ENCODE data around the gene PYGL. TPM values are rescaled to one million over a fixed set of nuclear protein-coding genes. Genes with fewer than 3 reads are reported as not detected.

PYGL gene
- total RNA-seq, 1 experiment from 2014 or later, result 75.6 TPM

GRCh38 chr14:50929506-50929905, 14.8 kb downstream of the PYGL start:
- no TSS peak for BruUV-seq (replicated peaks)

GRCh38 chr14:50928002-50928635, 16.2 kb downstream of the PYGL start:
- no peaks in the 10 kb centered on the region for H3K9me3 ChIP-seq (ENCODE audit: insufficient read depth, low read depth)
- BruUV-seq (replicated peaks), result no TSS peak
- no peaks in the 10 kb centered on the region for H3K4me1 ChIP-seq (replicated peaks; ENCODE audit: insufficient read depth)
- no peak for DNase-seq
- no peak overlapping the region for H3K4me3 ChIP-seq
- CTCF ChIA-PET, result no interaction called here
- H3K79me2 ChIP-seq (ENCODE audit: low read depth), result no peaks in the 10 kb centered on the region
- no peak overlapping the region for H3K27ac ChIP-seq
- H2AFZ ChIP-seq, result no peak overlapping the region
- POLR2A ChIA-PET (ENCODE audit: unreplicated experiment), result no interaction called here
- intact Hi-C loops (cut with micrococcal nuclease; ENCODE audit: unreplicated experiment), result no loop called here
- no peaks in the 10 kb centered on the region for H4K20me1 ChIP-seq (ENCODE audit: insufficient read depth)
- no peak for TF ChIP-seq EZH2 (IDR thresholded peaks at IDR 0.05; ENCODE audit: low read depth)
- TF ChIP-seq, protein P1, sequence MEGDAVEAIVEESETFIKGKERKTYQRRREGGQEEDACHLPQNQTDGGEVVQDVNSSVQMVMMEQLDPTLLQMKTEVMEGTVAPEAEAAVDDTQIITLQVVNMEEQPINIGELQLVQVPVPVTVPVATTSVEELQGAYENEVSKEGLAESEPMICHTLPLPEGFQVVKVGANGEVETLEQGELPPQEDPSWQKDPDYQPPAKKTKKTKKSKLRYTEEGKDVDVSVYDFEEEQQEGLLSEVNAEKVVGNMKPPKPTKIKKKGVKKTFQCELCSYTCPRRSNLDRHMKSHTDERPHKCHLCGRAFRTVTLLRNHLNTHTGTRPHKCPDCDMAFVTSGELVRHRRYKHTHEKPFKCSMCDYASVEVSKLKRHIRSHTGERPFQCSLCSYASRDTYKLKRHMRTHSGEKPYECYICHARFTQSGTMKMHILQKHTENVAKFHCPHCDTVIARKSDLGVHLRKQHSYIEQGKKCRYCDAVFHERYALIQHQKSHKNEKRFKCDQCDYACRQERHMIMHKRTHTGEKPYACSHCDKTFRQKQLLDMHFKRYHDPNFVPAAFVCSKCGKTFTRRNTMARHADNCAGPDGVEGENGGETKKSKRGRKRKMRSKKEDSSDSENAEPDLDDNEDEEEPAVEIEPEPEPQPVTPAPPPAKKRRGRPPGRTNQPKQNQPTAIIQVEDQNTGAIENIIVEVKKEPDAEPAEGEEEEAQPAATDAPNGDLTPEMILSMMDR (conservative IDR thresholded peaks at IDR 0.05), result no peak
- H3F3A ChIP-seq (ENCODE audit: insufficient read depth, low read depth), result peaks cover 3% of the 10 kb centered on the region; the same call in 1 of the 2 replicates
- no peaks in the 10 kb centered on the region for H3K9me2 ChIP-seq (ENCODE audit: insufficient read depth)
- H3K4me2 ChIP-seq, result no peak overlapping the region
- no peaks in the 10 kb centered on the region for H3K27me3 ChIP-seq (ENCODE audit: insufficient read depth, low read depth)
- peaks cover 21% of the 10 kb centered on the region; the same call in 1 of the 2 replicates for H3K36me3 ChIP-seq (ENCODE audit: low read depth)

More at GRCh38 chr14:50929506-50929905, 14.8 kb downstream of the PYGL start:
- DNase-seq, result no peak
- ChIA-PET CTCF (no interaction called here), POLR2A (ENCODE audit: unreplicated experiment) (no interaction called here)
- Histone ChIP-seq H3K9me3 (ENCODE audit: insufficient read depth, low read depth) (no peaks in the 10 kb centered on the region), H3K4me1 (replicated peaks; ENCODE audit: insufficient read depth) (no peaks in the 10 kb centered on the region), H4K20me1 (ENCODE audit: insufficient read depth) (no peaks in the 10 kb centered on the region), H3K27ac (no peak overlapping the region), H3K4me2 (no peak overlapping the region), H3K9me2 (ENCODE audit: insufficient read depth) (no peaks in the 10 kb centered on the region; the same call in 1 of the 2 replicates), H2AFZ (no peak overlapping the region), H3K36me3 (ENCODE audit: low read depth) (peaks cover 30% of the 10 kb centered on the region), H3F3A (ENCODE audit: insufficient read depth, low read depth) (peaks cover 3% of the 10 kb centered on the region; the same call in 1 of the 2 replicates), H3K27me3 (ENCODE audit: insufficient read depth, low read depth) (no peaks in the 10 kb centered on the region), H3K4me3 (no peak overlapping the region), H3K79me2 (ENCODE audit: low read depth) (no peaks in the 10 kb centered on the region)
- TF ChIP-seq EZH2 (IDR thresholded peaks at IDR 0.05; ENCODE audit: low read depth), result no peak
- TF ChIP-seq, protein P1 (conservative IDR thresholded peaks at IDR 0.05), result no peak
- intact Hi-C loops (cut with micrococcal nuclease; ENCODE audit: unreplicated experiment), result no loop called here

DNA sequence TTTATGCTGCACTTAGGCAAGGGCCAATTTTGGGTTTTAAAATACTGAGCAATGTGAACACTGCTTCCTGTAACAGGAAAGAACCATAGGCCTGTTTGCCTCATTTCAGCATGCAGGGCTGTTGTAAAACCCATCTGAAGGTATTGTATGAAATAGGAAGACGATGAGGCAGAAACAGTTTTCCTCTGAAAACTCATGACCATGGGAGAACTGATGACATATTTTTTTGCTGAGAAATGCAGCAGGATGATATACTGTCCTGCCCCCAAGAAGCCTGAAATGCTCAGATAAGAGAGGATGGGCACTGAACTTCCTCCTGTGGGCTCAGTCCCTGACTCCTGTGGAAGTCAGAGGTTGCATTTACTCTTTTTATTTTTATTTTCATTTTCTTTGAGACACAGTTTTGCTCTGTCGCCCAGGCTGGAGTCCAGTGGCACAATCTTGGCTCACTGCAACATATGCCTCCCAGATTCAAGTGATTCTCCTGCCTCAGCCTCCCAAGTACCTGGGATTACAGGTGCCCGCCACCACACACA, 17.4 kb downstream of the PYGL start:
- no peaks in the 10 kb centered on the region for H4K20me1 ChIP-seq (ENCODE audit: insufficient read depth)
- no peaks in the 10 kb centered on the region for H3K79me2 ChIP-seq (ENCODE audit: low read depth)
- intact Hi-C loops (cut with micrococcal nuclease; ENCODE audit: unreplicated experiment), result no loop called here
- TF ChIP-seq, protein P1 (conservative IDR thresholded peaks at IDR 0.05), result no peak
- no peak for TF ChIP-seq EZH2 (IDR thresholded peaks at IDR 0.05; ENCODE audit: low read depth)
- DNase-seq, result no peak
- H3F3A ChIP-seq (ENCODE audit: insufficient read depth, low read depth), result no peaks in the 10 kb centered on the region
- H3K27me3 ChIP-seq (ENCODE audit: insufficient read depth, low read depth), result no peaks in the 10 kb centered on the region
- BruUV-seq (replicated peaks), result no TSS peak
- peaks cover 13% of the 10 kb centered on the region; the same call in 1 of the 2 replicates for H3K36me3 ChIP-seq (ENCODE audit: low read depth)
- ChIA-PET CTCF (no interaction called here), POLR2A (ENCODE audit: unreplicated experiment) (no interaction called here)
- no peaks in the 10 kb centered on the region for H3K9me3 ChIP-seq (ENCODE audit: insufficient read depth, low read depth)
- no peaks in the 10 kb centered on the region for H3K9me2 ChIP-seq (ENCODE audit: insufficient read depth)
- no peak overlapping the region for H2AFZ ChIP-seq
- no peak overlapping the region for H3K4me3 ChIP-seq
- no peaks in the 10 kb centered on the region for H3K4me1 ChIP-seq (replicated peaks; ENCODE audit: insufficient read depth)
- H3K4me2 ChIP-seq, result no peak overlapping the region
- H3K27ac ChIP-seq, result no peak overlapping the region

All from PC-9 (cell line).